ENCODE measurements around the gene STK32C. TPM values are rescaled to one million over a fixed set of nuclear protein-coding genes. Genes with fewer than 3 reads are reported as not detected.

The STK32C gene
- polyA plus RNA-seq, 1 donor from 2014 or later, result 23.2 TPM

DNA sequence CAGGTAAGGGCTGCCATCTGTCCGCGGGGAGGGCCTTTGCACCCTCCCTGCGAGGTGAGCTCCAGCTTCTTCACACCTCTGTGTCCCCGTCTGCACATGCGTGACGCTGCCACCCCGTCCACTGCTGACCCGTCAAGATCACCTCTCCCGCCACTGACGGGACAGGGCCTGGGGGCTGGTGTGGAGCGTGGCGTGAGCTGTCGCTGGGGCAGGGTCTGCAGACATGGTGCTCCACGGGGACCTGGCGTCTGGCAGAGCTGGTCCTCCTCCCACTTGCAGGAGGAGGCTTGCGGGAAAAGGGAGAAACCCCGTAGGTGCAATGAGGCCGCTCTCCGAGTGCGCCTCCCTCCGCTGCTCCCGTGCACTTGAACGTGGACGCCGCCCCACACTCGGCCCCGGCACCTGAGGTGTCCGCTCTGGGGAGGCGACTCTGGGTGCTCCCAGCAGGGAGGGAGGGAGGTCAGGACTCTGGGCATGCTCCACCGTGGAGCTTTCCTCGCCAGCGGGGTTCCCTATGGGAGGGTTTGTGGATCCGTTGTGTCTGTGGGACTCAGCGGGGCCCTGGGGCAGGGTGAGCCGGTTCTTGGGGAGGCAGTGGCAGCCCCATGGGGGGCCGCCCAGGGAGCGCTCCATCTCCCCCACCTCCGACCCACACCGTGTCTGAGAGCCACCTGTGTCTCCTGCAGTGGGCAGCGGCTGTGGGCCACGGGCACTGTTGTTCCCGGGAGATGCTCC lies 138.6 kb downstream of the STK32C start:
- TF ChIP-seq, protein P1, sequence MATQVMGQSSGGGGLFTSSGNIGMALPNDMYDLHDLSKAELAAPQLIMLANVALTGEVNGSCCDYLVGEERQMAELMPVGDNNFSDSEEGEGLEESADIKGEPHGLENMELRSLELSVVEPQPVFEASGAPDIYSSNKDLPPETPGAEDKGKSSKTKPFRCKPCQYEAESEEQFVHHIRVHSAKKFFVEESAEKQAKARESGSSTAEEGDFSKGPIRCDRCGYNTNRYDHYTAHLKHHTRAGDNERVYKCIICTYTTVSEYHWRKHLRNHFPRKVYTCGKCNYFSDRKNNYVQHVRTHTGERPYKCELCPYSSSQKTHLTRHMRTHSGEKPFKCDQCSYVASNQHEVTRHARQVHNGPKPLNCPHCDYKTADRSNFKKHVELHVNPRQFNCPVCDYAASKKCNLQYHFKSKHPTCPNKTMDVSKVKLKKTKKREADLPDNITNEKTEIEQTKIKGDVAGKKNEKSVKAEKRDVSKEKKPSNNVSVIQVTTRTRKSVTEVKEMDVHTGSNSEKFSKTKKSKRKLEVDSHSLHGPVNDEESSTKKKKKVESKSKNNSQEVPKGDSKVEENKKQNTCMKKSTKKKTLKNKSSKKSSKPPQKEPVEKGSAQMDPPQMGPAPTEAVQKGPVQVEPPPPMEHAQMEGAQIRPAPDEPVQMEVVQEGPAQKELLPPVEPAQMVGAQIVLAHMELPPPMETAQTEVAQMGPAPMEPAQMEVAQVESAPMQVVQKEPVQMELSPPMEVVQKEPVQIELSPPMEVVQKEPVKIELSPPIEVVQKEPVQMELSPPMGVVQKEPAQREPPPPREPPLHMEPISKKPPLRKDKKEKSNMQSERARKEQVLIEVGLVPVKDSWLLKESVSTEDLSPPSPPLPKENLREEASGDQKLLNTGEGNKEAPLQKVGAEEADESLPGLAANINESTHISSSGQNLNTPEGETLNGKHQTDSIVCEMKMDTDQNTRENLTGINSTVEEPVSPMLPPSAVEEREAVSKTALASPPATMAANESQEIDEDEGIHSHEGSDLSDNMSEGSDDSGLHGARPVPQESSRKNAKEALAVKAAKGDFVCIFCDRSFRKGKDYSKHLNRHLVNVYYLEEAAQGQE (IDR thresholded peaks at IDR 0.05; ENCODE audit: borderline replicate concordance), result no peak
- no peak for TF ChIP-seq SMC3 (conservative IDR thresholded peaks at IDR 0.05; ENCODE audit: poor library complexity)
- TF ChIP-seq MXI1 (conservative IDR thresholded peaks at IDR 0.05; ENCODE audit: poor library complexity, severe bottlenecking), result no peak
- TF ChIP-seq TAF1 (IDR thresholded peaks at IDR 0.05; ENCODE audit: low read depth), result no peak
- no peak for TF ChIP-seq EP300 (conservative IDR thresholded peaks at IDR 0.05; ENCODE audit: poor library complexity, severe bottlenecking)
- no peak for TF ChIP-seq RAD21 (conservative IDR thresholded peaks at IDR 0.05)
- H3K79me2 ChIP-seq (replicated peaks; ENCODE audit: insufficient read depth, low read length), result no peaks in the 10 kb centered on the region
- no peak overlapping the region for H3K4me2 ChIP-seq (ENCODE audit: low read length)
- no peaks in the 10 kb centered on the region for H3K36me3 ChIP-seq (ENCODE audit: insufficient read depth, low read length)
- H3K27ac ChIP-seq (ENCODE audit: low read length), result no peak overlapping the region
- H4K20me1 ChIP-seq (ENCODE audit: insufficient read depth), result no peaks in the 10 kb centered on the region
- no peaks in the 10 kb centered on the region for H3K9me3 ChIP-seq (ENCODE audit: low read length)
- H3K9me2 ChIP-seq (ENCODE audit: insufficient read depth, low read length), result no peaks in the 10 kb centered on the region
- no peaks in the 10 kb centered on the region for H3F3A ChIP-seq (ENCODE audit: insufficient read depth, low read length, poor library complexity, severe bottlenecking)
- H2AFZ ChIP-seq (ENCODE audit: low read depth, low read length), result no peak overlapping the region
- no peak overlapping the region for H3K9ac ChIP-seq (ENCODE audit: low read length)
- H3K4me3 ChIP-seq (ENCODE audit: low read length), result no peak overlapping the region
- H3K27me3 ChIP-seq (ENCODE audit: insufficient read depth, low read depth, low read length), result no peaks in the 10 kb centered on the region

DNA sequence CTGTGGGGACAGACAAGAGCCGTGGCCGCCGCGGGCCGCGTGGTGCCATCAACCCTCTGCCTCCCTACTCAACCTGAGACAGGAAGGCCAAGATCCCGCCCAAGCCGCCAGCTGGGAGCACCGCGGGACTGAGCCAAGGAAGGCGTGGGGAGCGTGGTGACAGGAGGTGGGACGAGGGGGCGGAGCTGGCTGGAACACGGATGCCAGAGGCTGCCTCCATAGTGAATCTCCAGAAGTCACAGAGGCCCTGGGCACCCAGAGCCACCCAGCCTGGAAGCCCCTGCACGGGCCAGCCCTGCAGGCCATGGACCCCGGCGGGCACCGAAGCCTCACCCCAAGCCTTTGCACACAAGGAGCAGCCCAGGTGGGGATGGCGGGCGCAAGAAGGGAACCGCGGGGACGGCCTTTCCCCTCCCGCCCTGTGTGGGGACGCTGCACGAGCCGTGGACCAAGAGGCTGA lies 139.1 kb downstream of the STK32C start:
- no peaks in the 10 kb centered on the region for H3K36me3 ChIP-seq (ENCODE audit: insufficient read depth, low read length)
- no peaks in the 10 kb centered on the region for H3F3A ChIP-seq (ENCODE audit: insufficient read depth, low read length, poor library complexity, severe bottlenecking)
- H3K4me3 ChIP-seq (ENCODE audit: low read length), result no peak overlapping the region
- no peaks in the 10 kb centered on the region for H3K9me3 ChIP-seq (ENCODE audit: low read length)
- no peaks in the 10 kb centered on the region for H4K20me1 ChIP-seq (ENCODE audit: insufficient read depth)
- H3K27ac ChIP-seq (ENCODE audit: low read length), result no peak overlapping the region
- no peak overlapping the region for H3K4me2 ChIP-seq (ENCODE audit: low read length)
- H3K79me2 ChIP-seq (replicated peaks; ENCODE audit: insufficient read depth, low read length), result no peaks in the 10 kb centered on the region
- no peaks in the 10 kb centered on the region for H3K27me3 ChIP-seq (ENCODE audit: insufficient read depth, low read depth, low read length)
- no peak overlapping the region for H2AFZ ChIP-seq (ENCODE audit: low read depth, low read length)
- TF ChIP-seq POLR2AphosphoS5 (IDR thresholded peaks at IDR 0.05) (no peak), TAF1 (IDR thresholded peaks at IDR 0.05; ENCODE audit: low read depth) (no peak)
- no peak overlapping the region for H3K9ac ChIP-seq (ENCODE audit: low read length)
- H3K9me2 ChIP-seq (ENCODE audit: insufficient read depth, low read length), result no peaks in the 10 kb centered on the region

DNA sequence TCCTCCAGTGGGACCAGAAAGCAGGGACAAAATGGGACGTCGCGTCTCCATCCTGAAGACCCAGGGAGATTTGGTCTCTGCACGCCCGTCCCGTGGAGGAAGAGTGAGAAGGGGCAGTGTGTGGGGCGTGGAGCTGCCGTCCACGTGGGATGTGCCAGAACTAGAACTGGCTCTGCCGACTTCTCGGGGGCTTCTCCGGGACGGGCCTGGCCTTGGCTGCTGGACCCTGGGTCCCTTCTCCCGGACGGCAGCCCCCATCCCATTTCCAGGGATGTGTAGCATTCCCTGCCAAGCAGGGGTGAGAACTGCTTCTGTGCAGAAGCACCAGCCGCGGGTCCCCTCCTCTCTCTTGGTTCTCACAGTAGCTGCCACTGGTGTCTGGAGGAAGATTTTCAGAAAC lies 139.8 kb downstream of the STK32C start:
- Histone ChIP-seq H3K9me3 (ENCODE audit: low read length) (no peaks in the 10 kb centered on the region), H3F3A (ENCODE audit: insufficient read depth, low read length, poor library complexity, severe bottlenecking) (no peaks in the 10 kb centered on the region), H3K4me2 (ENCODE audit: low read length) (no peak overlapping the region), H3K27me3 (ENCODE audit: insufficient read depth, low read depth, low read length) (no peaks in the 10 kb centered on the region), H3K9me2 (ENCODE audit: insufficient read depth, low read length) (no peaks in the 10 kb centered on the region), H4K20me1 (ENCODE audit: insufficient read depth) (no peaks in the 10 kb centered on the region), H3K79me2 (replicated peaks; ENCODE audit: insufficient read depth, low read length) (no peaks in the 10 kb centered on the region), H2AFZ (ENCODE audit: low read depth, low read length) (no peak overlapping the region), H3K27ac (ENCODE audit: low read length) (no peak overlapping the region), H3K9ac (ENCODE audit: low read length) (no peak overlapping the region), H3K4me3 (ENCODE audit: low read length) (no peak overlapping the region), H3K36me3 (ENCODE audit: insufficient read depth, low read length) (no peaks in the 10 kb centered on the region)
- TF ChIP-seq MXI1 (conservative IDR thresholded peaks at IDR 0.05; ENCODE audit: poor library complexity, severe bottlenecking) (no peak), EZH2 (IDR thresholded peaks at IDR 0.05; ENCODE audit: borderline replicate concordance, insufficient read depth, low read length, poor library complexity, severe bottlenecking) (no peak), POLR2AphosphoS5 (IDR thresholded peaks at IDR 0.05) (no peak)
- TF ChIP-seq, protein P2, sequence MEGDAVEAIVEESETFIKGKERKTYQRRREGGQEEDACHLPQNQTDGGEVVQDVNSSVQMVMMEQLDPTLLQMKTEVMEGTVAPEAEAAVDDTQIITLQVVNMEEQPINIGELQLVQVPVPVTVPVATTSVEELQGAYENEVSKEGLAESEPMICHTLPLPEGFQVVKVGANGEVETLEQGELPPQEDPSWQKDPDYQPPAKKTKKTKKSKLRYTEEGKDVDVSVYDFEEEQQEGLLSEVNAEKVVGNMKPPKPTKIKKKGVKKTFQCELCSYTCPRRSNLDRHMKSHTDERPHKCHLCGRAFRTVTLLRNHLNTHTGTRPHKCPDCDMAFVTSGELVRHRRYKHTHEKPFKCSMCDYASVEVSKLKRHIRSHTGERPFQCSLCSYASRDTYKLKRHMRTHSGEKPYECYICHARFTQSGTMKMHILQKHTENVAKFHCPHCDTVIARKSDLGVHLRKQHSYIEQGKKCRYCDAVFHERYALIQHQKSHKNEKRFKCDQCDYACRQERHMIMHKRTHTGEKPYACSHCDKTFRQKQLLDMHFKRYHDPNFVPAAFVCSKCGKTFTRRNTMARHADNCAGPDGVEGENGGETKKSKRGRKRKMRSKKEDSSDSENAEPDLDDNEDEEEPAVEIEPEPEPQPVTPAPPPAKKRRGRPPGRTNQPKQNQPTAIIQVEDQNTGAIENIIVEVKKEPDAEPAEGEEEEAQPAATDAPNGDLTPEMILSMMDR (IDR thresholded peaks at IDR 0.05; ENCODE audit: poor library complexity, severe bottlenecking), result no peak

Data from neural cell (in vitro differentiated cells).